ENCODE data around the gene CORO6.

DNA sequence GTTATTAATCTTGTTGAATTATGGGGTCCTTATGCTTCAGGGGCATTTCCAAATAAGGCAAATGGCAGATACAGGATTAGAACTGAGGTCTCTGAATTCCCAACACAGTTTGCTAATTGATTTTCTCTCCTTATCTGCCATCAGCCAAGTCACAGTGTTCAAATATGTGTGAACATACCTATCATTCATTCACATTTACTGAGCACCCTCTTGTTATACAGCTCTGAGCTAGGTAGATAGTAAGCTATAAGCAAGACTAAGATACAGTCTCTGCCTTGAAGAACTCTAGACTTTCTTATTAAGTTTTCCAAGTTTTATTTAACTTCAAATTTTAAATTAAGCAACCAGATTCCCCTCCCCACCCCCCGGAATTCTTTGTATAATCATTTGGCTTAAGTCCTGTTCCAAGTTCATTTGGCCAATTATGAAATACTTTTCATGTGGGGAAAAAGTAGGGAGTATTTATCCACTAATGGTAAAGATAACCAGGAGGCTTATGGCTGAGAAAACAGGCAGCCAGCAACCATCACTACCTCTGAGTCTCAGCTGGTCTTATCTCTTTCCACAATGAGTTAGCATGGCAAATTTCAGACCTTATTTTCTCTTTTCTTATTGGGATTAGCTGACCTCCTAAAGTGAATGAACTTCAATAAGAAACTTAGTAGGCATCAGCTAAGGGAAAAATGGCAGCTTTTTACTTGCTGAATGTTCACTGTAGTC is 31.4 kb upstream of the CORO6 start:
- TF ChIP-seq, protein P1, sequence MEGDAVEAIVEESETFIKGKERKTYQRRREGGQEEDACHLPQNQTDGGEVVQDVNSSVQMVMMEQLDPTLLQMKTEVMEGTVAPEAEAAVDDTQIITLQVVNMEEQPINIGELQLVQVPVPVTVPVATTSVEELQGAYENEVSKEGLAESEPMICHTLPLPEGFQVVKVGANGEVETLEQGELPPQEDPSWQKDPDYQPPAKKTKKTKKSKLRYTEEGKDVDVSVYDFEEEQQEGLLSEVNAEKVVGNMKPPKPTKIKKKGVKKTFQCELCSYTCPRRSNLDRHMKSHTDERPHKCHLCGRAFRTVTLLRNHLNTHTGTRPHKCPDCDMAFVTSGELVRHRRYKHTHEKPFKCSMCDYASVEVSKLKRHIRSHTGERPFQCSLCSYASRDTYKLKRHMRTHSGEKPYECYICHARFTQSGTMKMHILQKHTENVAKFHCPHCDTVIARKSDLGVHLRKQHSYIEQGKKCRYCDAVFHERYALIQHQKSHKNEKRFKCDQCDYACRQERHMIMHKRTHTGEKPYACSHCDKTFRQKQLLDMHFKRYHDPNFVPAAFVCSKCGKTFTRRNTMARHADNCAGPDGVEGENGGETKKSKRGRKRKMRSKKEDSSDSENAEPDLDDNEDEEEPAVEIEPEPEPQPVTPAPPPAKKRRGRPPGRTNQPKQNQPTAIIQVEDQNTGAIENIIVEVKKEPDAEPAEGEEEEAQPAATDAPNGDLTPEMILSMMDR (IDR thresholded peaks at IDR 0.05; ENCODE audit: low read length), result no peak
- TF ChIP-seq EZH2 (optimal IDR thresholded peaks at IDR 0.05; ENCODE audit: low read depth, low read length), result no peak
- TF ChIP-seq EZH2phosphoT487 (IDR thresholded peaks at IDR 0.05; ENCODE audit: low read length), result no peak
